ENCODE measurements around the gene PIGP. TPM values are rescaled to one million over a fixed set of nuclear protein-coding genes. Genes with fewer than 3 reads are reported as not detected.

The PIGP gene
- total and polyA plus RNA-seq, 2 of the 13 experiments (the other 11 are each of a cell fraction or from before 2014, with no cell fraction given): 14.8 to 33.4 TPM

DNA sequence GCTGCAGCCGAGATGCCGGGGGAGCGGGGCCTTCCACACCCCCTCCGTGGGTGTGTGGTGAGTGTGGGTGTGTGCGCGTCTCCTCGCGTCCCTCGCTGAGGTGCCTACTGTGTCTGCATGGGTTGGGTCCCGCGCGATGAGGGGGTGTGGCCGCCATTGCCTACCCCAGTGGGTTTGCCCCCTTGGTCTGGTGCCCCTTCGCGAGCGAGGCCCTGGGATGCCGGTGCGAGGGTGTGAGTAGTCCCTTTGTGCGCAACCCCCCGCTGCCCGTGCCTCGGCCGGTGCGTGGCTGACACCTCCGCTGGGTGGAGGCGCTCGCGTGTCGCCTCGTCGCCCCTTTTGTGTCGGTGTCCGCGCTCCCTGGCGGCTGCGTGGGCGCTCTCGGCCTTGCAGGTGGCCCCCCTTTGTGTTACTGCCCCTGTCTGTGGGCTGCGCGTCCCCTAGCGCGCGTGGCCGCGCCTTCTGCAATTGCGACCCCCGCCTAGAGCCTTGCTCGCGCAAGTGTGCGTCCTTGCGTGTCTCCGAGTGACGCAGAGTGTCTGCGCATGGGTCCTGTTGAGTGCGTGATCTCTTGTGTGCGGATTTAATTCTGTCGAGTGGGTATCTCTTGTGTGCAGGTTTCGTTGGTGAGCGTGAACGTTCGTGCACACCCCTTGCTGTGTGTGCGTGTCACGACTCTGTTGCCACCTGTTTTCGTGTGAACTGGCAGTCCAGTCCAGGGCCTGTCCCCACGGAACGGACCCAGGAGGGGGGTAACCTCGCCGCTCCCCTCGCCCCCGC lies 736 bp upstream of the PIGP start (continued):
- TF ChIP-seq, protein P1, sequence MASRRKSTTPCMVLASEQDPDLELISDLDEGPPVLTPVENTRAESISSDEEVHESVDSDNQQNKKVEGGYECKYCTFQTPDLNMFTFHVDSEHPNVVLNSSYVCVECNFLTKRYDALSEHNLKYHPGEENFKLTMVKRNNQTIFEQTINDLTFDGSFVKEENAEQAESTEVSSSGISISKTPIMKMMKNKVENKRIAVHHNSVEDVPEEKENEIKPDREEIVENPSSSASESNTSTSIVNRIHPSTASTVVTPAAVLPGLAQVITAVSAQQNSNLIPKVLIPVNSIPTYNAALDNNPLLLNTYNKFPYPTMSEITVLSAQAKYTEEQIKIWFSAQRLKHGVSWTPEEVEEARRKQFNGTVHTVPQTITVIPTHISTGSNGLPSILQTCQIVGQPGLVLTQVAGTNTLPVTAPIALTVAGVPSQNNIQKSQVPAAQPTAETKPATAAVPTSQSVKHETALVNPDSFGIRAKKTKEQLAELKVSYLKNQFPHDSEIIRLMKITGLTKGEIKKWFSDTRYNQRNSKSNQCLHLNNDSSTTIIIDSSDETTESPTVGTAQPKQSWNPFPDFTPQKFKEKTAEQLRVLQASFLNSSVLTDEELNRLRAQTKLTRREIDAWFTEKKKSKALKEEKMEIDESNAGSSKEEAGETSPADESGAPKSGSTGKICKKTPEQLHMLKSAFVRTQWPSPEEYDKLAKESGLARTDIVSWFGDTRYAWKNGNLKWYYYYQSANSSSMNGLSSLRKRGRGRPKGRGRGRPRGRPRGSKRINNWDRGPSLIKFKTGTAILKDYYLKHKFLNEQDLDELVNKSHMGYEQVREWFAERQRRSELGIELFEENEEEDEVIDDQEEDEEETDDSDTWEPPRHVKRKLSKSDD (CRISPR knock-in tag; IDR thresholded peaks at IDR 0.05; ENCODE audit: low read depth): 0 out of 2 replicates have a peak, but pooled peaks have one; percentile 11
- TF ChIP-seq ZNF557 (CRISPR knock-in tag; IDR thresholded peaks at IDR 0.05) (no peak), GATAD1 (CRISPR knock-in tag; IDR thresholded peaks at IDR 0.05) (no peak), CBX5 (CRISPR knock-in tag; IDR thresholded peaks at IDR 0.05; ENCODE audit: borderline replicate concordance) (no peak), SP4 (CRISPR knock-in tag; IDR thresholded peaks at IDR 0.05) (no peak; the same call in 1 of the 2 replicates), NR2F1 (CRISPR knock-in tag; IDR thresholded peaks at IDR 0.05) (no peak), ZNF34 (CRISPR knock-in tag; IDR thresholded peaks at IDR 0.05; ENCODE audit: borderline replicate concordance) (0 out of 2 replicates have a peak, but pooled peaks have one; percentile 22), ZNF292 (CRISPR knock-in tag; IDR thresholded peaks at IDR 0.05; ENCODE audit: borderline replicate concordance, low read depth) (no peak; the same call in 1 of the 2 replicates), PAF1 (CRISPR knock-in tag; IDR thresholded peaks at IDR 0.05) (no peak), PHF20 (CRISPR knock-in tag; IDR thresholded peaks at IDR 0.05) (no peak), ZNF724P (CRISPR knock-in tag; IDR thresholded peaks at IDR 0.05; ENCODE audit: borderline replicate concordance) (no peak), ZNF382 (CRISPR knock-in tag; IDR thresholded peaks at IDR 0.05; ENCODE audit: borderline replicate concordance) (no peak), NAIF1 (CRISPR knock-in tag; IDR thresholded peaks at IDR 0.05; ENCODE audit: borderline replicate concordance) (no peak), AKAP8 (CRISPR knock-in tag; IDR thresholded peaks at IDR 0.05) (no peak), MEIS2 (CRISPR knock-in tag; IDR thresholded peaks at IDR 0.05) (no peak), ZNF780A (CRISPR knock-in tag; IDR thresholded peaks at IDR 0.05) (no peak), ZFP36L2 (CRISPR knock-in tag; IDR thresholded peaks at IDR 0.05) (no peak), YEATS4 (CRISPR knock-in tag; IDR thresholded peaks at IDR 0.05; ENCODE audit: borderline replicate concordance) (peak; percentile 72), EEA1 (CRISPR knock-in tag; IDR thresholded peaks at IDR 0.05; ENCODE audit: borderline replicate concordance) (no peak), SNRNP70 (IDR thresholded peaks at IDR 0.05; ENCODE audit: low read depth, low read length) (no peak)
- TF ChIP-seq, protein P2, sequence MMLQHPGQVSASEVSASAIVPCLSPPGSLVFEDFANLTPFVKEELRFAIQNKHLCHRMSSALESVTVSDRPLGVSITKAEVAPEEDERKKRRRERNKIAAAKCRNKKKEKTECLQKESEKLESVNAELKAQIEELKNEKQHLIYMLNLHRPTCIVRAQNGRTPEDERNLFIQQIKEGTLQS (CRISPR knock-in tag; IDR thresholded peaks at IDR 0.05): no peak
- TF ChIP-seq, protein P3, sequence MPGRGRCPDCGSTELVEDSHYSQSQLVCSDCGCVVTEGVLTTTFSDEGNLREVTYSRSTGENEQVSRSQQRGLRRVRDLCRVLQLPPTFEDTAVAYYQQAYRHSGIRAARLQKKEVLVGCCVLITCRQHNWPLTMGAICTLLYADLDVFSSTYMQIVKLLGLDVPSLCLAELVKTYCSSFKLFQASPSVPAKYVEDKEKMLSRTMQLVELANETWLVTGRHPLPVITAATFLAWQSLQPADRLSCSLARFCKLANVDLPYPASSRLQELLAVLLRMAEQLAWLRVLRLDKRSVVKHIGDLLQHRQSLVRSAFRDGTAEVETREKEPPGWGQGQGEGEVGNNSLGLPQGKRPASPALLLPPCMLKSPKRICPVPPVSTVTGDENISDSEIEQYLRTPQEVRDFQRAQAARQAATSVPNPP (CRISPR knock-in tag; IDR thresholded peaks at IDR 0.05): no peak
- TF ChIP-seq, protein P4, sequence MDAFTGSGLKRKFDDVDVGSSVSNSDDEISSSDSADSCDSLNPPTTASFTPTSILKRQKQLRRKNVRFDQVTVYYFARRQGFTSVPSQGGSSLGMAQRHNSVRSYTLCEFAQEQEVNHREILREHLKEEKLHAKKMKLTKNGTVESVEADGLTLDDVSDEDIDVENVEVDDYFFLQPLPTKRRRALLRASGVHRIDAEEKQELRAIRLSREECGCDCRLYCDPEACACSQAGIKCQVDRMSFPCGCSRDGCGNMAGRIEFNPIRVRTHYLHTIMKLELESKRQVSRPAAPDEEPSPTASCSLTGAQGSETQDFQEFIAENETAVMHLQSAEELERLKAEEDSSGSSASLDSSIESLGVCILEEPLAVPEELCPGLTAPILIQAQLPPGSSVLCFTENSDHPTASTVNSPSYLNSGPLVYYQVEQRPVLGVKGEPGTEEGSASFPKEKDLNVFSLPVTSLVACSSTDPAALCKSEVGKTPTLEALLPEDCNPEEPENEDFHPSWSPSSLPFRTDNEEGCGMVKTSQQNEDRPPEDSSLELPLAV (CRISPR knock-in tag; conservative IDR thresholded peaks at IDR 0.05; ENCODE audit: low read depth): no peak
